Prostate gland (tissue), 2 donors: ENCODE data around the gene CACNA1B. TPM values are rescaled to one million over a fixed set of nuclear protein-coding genes. Genes with fewer than 3 reads are reported as not detected.
"Not testable (repeated sequence)": the region's sequence is repeated elsewhere in the genome, so short reads cannot be mapped to it uniquely, and the experiment has no call there.

Experiments
- DNase-seq: peaks from one replicate; pipeline ENCODE4 v3.0.0-alpha.2; 2019; ENCODE audit warnings: low spot score
- H3K27ac ChIP-seq, 2 donors: fragments of 200-600 bp; sonication (generic); 2 replicates each; pipeline ENCODE4 v1.5.1; 2017 to 2019
- H3K27me3 ChIP-seq: fragments of 200-600 bp; sonication (generic); replicated peaks from 2 replicates; pipeline ENCODE4 v1.5.1; 2019; ENCODE audit not compliant: insufficient read depth
- H3K36me3 ChIP-seq, 2 donors: fragments of 200-600 bp; sonication (generic); 1 replicate in 1 of 2; 2 replicates in 1 of 2; pipeline versions ENCODE4 v1.5.1 to v1.8.1; 2017 to 2019
- H3K4me1 ChIP-seq: fragments of 200-600 bp; sonication (generic); replicated peaks from 2 replicates; pipeline ENCODE4 v1.5.1; 2019
- H3K4me3 ChIP-seq, 2 donors: fragments of 200-600 bp; sonication (generic); 2 replicates each; pipeline ENCODE4 v1.5.1; 2017 to 2019
- H3K9me3 ChIP-seq: fragments of 200-600 bp; sonication (generic); 2 replicates; pipeline ENCODE4 v1.5.1; 2017
- POLR2A ChIP-seq: fragments of 450-650 bp; IDR thresholded peaks from one replicate; pipeline ENCODE4 v1.6.1; 2016; ENCODE audit warnings: antibody characterized with exemption, mild to moderate bottlenecking
- POLR2AphosphoS5 ChIP-seq: sonication (generic); formaldehyde crosslinking; IDR thresholded peaks from one replicate; pipeline ENCODE4 v1.6.1; 2017; ENCODE audit warnings: antibody characterized with exemption
- WGBS: methylation state at CpG from one replicate; pipeline ENCODE4 v1.1.5; 2018; 5-methylcytosine and 5-hydroxymethylcytosine counted together
- intact Hi-C: fragments of 100-400 bp; cut with DNase I; formaldehyde crosslinking; loops from one replicate; pipeline ENCODE4 v1.14.2; 2022
- total RNA-seq, 2 donors: library from RNA; depleted of rRNA; stranded (reverse); fragments of >200 nt; gene quantifications; one replicate each; pipeline ENCODE4 v1.1.0, GENCODE V29; 2016
- TF ChIP-seq, protein P1 (sequence below), 4 experiments: fragments of 200-600 bp in 2 of 4; fragments of 450-650 bp in 2 of 4; sonication (generic) in 2 of 4; IDR thresholded peaks; 1 replicate in 3 of 4; 2 replicates in 1 of 4; pipeline ENCODE4 v1.5.1; 2016 to 2019; ENCODE audit warnings: antibody characterized with exemption in 4 of 4, mild to moderate bottlenecking in 2 of 4, moderate library complexity in 2 of 4

The CACNA1B gene
- total RNA-seq, 2 donors from 2014 or later = 0.36 to 6.0 TPM

DNA sequence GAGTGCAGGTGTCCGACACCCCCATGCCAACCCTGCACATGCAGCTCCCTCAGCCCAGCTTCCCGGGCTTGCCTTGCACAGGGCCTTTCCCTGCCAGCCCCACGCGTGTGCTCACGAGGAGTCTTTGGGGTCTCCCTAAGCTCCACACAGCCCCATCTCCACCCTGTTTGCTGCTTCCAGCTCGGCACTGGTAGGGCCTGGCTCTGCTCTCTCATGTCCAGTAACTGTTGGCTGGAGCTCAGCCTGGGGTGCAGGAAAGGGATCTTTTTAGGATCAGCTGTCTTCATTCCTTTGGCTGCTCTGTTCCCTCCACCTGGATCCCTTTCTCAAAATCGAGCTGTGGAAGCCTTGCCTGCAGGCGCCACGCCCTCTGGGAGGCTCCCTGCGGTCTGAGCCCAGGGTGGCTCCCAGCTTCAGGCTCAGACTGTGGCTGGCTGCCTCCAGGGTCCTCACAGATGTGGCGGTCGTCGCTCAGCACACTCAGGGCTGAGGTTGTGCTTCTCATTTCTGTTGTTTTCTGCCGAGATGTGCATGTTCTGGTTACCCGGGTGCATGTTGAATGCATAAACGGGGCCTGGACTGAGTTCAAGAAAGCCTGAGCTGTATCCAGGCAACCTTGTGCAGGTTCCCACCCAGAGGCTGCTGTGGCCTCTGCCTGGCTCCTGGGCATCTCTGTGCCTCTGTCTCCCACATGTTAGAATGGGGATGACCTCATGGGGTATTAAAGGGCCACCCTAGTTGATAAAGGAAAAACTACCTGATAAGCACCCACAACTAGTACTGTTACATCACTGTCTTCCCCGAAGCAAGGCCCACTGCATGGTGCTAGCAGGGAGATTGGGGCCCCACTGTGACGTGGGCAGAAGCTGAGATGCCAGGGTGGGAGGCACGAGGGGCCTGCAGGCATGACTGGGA lies 4.3 kb downstream of the CACNA1B start:
- H3K4me1 ChIP-seq = no peaks in the 10 kb centered on the region
- no peaks in the 10 kb centered on the region for H3K9me3 ChIP-seq
- WGBS = 69% methylated on average over 19 of the region's 19 CpGs
- DNase-seq = no peak
- intact Hi-C loops = no loop called here
- H3K27ac ChIP-seq = no peak overlapping the region
- no peak overlapping the region for H3K4me3 ChIP-seq
- TF ChIP-seq POLR2A (no peak), POLR2AphosphoS5 (no peak)
- TF ChIP-seq, protein P1, sequence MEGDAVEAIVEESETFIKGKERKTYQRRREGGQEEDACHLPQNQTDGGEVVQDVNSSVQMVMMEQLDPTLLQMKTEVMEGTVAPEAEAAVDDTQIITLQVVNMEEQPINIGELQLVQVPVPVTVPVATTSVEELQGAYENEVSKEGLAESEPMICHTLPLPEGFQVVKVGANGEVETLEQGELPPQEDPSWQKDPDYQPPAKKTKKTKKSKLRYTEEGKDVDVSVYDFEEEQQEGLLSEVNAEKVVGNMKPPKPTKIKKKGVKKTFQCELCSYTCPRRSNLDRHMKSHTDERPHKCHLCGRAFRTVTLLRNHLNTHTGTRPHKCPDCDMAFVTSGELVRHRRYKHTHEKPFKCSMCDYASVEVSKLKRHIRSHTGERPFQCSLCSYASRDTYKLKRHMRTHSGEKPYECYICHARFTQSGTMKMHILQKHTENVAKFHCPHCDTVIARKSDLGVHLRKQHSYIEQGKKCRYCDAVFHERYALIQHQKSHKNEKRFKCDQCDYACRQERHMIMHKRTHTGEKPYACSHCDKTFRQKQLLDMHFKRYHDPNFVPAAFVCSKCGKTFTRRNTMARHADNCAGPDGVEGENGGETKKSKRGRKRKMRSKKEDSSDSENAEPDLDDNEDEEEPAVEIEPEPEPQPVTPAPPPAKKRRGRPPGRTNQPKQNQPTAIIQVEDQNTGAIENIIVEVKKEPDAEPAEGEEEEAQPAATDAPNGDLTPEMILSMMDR (IDR thresholded peaks at IDR 0.05) = no peak
- no peaks in the 10 kb centered on the region for H3K36me3 ChIP-seq
- no peaks in the 10 kb centered on the region for H3K27me3 ChIP-seq

DNA sequence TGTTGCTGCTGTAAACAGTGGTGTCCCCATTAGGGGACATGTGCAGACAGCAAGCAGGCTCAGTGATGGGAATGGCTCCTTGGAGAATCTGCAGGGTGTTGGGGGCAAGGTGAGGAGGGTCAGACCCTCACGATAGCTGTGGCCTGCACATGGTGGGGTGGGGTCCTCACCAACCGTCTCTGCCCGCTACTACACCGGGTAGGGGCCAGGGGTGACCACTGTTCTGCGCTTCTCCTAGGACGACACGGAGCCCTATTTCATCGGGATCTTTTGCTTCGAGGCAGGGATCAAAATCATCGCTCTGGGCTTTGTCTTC lies 4.9 kb downstream of the CACNA1B start:
- Histone ChIP-seq H3K27ac (no peak overlapping the region), H3K4me3 (no peak overlapping the region), H3K36me3 (no peaks in the 10 kb centered on the region), H3K4me1 (no peaks in the 10 kb centered on the region), H3K9me3 (no peaks in the 10 kb centered on the region), H3K27me3 (no peaks in the 10 kb centered on the region)
- intact Hi-C loops = no loop called here
- TF ChIP-seq POLR2A (no peak), POLR2AphosphoS5 (no peak)
- TF ChIP-seq, protein P1 (IDR thresholded peaks at IDR 0.05) = no peak
- WGBS = 91% methylated on average over 10 of the region's 10 CpGs
- DNase-seq = no peak

DNA sequence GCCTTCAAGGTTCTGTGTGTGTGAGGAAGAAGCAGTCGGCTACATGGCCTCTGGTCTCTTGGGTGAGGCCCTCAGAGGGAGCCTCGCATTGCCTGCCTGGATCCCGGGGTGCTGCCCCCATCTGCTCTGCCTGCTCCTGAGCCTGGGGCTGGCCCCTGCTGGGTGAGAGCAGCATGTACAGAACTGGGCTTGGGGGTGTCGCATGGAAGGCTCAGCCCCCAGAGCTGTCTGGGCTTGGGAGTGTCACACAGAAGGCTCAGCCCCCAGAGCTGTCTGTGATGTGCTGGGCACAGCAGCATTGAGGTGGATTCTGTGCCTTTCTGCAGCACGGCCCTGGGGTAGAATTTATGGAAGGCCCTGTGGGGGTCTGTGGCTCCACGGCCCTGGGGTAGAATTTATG lies 6.4 kb downstream of the CACNA1B start:
- intact Hi-C loops, H3K9me3 ChIP-seq, DNase-seq, H3K27ac ChIP-seq, H3K4me1 ChIP-seq, H3K36me3 ChIP-seq, H3K27me3 ChIP-seq, H3K4me3 ChIP-seq: not testable (repeated sequence)
- WGBS = 90% methylated on average over 2 of the region's 6 CpGs

DNA sequence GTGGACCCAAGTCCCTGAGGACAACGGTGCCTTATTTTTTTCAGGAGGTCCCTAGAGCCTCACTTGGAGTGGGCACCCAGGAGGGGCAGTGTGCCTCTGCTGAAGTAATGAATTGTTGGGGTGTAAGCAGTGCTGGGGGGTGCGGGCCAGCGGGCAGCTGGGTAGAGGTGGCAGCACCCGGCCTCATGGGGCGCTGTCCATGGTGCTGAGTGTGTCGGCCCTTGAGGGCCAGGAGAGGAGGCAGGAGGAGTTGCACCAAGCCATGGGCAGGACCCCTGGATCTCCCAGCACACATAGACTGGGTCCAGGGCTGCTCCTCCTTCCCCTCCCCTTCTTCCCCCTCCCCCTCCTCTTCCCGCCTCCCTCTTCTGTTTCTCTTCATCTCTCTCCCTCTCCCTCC lies 7.0 kb downstream of the CACNA1B start:
- H3K4me1 ChIP-seq, DNase-seq, H3K9me3 ChIP-seq, H3K27ac ChIP-seq, H3K36me3 ChIP-seq, H3K4me3 ChIP-seq, H3K27me3 ChIP-seq, intact Hi-C loops: not testable (repeated sequence)
- 9% methylated on average over 5 of the region's 7 CpGs for WGBS

DNA sequence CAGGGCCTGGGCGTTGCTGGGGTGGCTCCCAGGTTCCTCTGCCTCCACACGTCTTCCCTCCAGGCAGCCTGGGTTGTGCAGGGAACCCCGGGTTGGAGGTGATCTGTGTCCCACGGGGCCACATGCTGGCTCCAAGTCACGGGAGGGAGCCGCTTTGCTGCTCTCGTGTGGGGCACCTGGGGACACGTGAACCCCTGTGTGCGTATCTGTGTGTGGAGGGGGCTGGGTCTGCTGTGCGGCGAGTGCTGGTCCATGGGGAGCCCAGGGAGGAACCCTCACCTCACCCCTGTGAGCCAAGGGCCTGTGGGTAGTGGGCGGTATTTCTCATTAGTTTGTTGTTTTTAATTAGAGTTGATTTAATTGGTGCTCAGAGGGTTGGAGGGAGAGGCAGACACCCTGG lies 7.5 kb downstream of the CACNA1B start:
- 79% methylated on average over 9 of the region's 12 CpGs for WGBS
- H3K4me3 ChIP-seq, intact Hi-C loops: not testable (repeated sequence)

DNA sequence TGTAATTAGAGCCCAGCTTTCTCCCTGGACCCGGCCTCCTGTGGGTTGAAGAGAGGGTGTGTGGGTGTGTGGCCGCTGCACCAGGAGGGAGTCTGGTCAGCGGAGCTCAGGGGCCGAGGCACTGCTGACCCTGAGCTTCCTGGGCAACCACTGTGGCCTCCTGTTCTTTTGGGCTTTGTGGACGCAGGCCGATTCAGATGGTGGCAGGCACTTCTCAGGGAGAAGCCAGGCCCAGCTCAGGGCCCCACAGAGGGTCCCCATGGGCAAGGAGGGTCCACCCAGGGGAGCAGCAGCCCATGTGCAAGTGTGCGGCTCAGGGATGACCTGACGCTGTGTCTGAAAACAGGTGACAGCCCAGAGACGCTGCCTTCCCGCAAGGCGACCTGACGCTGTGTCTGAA lies 11.0 kb downstream of the CACNA1B start:
- H3K4me1 ChIP-seq, H3K9me3 ChIP-seq, H3K27me3 ChIP-seq, H3K36me3 ChIP-seq, intact Hi-C loops, H3K4me3 ChIP-seq, DNase-seq, H3K27ac ChIP-seq: not testable (repeated sequence)
- WGBS = 80% methylated on average over 7 of the region's 12 CpGs

More for the DNA sequence above, 7.5 kb downstream of the CACNA1B start:
- H3K27ac ChIP-seq, H3K4me1 ChIP-seq, H3K27me3 ChIP-seq, H3K36me3 ChIP-seq, DNase-seq, H3K9me3 ChIP-seq: not testable (repeated sequence)

DNA sequence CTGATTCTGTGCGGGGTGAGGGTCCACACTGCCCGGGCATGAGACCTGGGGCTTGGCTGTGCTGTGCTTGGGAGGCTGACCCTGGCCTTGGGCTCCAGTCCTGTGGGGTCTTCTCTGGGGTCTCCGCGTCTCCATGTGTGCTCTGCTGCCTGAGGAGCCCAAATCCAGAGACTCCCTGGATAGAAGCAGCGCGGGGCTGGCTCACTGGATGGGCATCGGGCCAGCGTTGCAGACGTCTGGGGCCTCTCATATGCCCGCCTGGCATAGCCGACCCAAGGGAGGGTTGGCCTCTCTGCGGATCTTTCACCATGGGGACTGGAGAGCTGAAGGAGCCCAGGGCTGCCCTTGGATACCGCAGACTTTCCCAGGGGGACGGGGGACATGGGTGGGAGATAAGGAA lies 12.4 kb downstream of the CACNA1B start:
- H3K4me1 ChIP-seq, intact Hi-C loops, H3K9me3 ChIP-seq, H3K27me3 ChIP-seq, DNase-seq, H3K4me3 ChIP-seq, H3K36me3 ChIP-seq, H3K27ac ChIP-seq: not testable (repeated sequence)
- WGBS = no CpG with 5 or more reads among the region's 14 CpGs

DNA sequence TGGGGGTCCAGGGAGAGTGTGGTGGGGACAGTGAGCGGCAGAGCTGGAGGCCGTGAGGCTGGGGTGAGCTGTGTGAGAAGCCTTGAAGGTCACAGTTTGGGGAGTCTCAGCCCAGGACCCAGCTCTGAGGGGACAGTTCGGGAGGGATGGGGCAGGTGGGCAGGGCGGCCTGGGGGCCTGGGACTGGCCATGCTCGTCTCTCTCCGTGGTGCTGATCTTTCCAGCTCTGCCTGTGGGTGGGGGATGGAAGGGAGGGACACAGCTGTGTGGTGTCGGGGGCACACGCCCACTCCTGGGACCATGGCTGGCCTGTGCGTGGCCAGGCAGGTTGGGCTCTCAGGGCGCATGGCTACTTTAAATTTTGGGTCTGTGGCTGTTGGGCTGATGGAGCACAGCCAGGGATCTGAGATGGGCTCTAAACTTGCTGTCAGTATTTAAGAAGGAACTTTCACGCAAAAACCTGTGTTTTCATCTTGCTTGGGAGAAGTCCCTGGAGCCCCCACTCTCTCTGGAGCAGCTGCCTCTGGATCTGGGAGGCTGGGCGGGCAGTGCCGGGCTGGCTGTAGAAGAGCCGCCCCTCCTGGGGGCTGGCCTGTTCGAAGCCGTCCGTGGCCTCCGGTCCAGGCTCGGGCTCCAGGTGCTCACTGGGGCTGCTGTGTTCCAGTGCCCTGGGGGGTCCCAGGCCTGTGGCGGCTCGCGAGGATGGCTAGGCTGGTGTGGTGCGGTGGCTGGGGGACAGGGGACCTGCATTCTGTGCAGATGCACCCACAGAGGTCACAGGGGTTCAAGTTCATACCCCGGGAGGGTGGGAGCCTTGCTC lies 13.4 kb downstream of the CACNA1B start:
- H3K27me3 ChIP-seq, H3K9me3 ChIP-seq, intact Hi-C loops, H3K4me3 ChIP-seq, H3K36me3 ChIP-seq, H3K27ac ChIP-seq, H3K4me1 ChIP-seq, DNase-seq: not testable (repeated sequence)
- 46% methylated on average over 18 of the region's 24 CpGs for WGBS
